HG02852 (cell line): ENCODE results near the gene CSPG4.
"Not testable (repeated sequence)": the region's sequence is repeated elsewhere in the genome, so short reads cannot be mapped to it uniquely, and the experiment has no call there.

Source experiments
- ATAC-seq: cut with Tn5 transposase; IDR thresholded peaks from one replicate; pipeline ENCODE4 v1.9.1; 2021; ENCODE audit warnings: mild to moderate bottlenecking, moderate library complexity; ENCODE audit not compliant: unreplicated experiment

The CSPG4 gene

DNA sequence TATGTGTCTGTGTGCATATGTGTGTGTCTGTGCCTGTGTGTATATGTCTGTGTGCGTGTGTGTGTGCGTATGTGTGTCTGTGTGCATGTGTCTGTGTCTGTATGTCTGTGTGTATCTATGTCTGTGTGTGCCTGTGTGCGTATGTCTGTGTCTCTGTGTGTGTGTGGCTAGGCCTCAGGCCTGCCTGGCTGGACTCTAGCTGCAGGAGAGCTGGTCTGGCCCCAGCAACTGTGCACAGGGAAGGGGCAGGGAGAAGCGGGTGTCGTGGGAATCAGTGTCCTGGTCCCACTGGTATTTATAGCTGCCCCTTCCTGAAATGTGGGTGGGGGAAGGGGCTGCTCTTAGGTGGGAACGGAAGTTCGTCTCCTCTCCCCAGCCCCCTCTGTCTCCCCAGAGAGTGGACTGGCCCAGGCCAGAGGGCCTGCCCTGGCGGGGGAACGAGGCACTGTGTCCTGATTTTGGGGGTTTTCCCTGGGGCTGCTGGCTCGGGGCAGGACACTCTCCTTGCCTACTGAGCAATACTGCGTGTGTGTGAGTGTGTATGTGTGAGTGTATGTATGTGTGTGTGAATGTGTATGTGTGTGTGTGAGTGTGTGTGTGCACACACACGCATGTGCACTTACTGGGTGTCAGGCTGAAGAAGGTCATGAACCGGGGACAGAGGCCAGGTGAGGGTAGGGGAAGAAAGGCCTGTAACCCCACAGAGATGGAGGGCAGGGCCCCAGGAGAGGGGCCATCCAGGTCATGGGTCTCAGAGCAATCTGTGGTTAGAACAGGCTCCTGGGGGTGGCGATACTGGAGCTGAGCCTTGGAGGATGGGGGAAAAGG, 6.6 kb downstream of the CSPG4 start:
- no peak for ATAC-seq

DNA sequence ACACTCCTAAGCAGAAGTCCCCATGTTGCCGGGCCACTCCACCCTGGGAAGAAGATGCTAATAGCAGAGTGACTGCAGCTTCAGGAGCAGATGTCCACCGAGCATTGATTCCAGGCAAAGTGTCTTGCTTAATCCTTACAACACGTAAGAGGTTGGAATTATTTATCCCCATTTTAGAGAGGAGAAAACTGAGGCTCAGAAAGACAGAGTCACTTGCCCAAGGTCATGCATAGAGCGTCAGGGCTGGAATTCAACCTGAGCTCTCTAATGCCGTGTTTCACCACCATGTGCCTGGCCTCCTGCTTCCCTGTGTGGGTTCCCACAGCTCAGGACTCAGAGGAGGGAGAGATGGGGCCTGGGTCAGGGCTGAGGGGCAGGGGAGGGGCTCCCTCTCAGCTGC, 7.3 kb downstream of the CSPG4 start:
- not testable (repeated sequence) for ATAC-seq

- no peak for ATAC-seq
Measured at GRCh38 chr15:75704618-75705017, 8.0 kb downstream of the CSPG4 start.

DNA sequence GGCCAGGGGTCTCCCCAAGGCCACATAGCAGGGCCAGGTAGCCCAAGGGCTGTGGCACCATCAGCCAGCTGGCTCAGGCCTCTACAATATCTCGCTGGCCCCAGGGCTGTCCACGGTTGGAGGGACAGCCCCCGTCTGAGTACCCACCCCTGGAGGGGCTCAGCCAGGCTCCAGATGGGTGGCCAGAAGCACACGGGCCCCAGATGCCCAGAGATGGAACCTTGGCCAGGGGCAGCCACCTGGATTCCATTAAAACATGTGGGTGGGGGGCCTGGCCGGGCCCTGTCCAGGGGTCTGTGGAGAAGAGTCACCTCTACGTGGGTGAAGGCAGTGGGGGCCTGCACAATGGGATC, 8.4 kb downstream of the CSPG4 start:
- no peak for ATAC-seq

GRCh38 chr15:75703440-75704262, 9.0 kb downstream of the CSPG4 start:
- ATAC-seq = not testable (repeated sequence)

- no peak for ATAC-seq
Measured at GRCh38 chr15:75702436-75702835, 10.2 kb downstream of the CSPG4 start.

DNA sequence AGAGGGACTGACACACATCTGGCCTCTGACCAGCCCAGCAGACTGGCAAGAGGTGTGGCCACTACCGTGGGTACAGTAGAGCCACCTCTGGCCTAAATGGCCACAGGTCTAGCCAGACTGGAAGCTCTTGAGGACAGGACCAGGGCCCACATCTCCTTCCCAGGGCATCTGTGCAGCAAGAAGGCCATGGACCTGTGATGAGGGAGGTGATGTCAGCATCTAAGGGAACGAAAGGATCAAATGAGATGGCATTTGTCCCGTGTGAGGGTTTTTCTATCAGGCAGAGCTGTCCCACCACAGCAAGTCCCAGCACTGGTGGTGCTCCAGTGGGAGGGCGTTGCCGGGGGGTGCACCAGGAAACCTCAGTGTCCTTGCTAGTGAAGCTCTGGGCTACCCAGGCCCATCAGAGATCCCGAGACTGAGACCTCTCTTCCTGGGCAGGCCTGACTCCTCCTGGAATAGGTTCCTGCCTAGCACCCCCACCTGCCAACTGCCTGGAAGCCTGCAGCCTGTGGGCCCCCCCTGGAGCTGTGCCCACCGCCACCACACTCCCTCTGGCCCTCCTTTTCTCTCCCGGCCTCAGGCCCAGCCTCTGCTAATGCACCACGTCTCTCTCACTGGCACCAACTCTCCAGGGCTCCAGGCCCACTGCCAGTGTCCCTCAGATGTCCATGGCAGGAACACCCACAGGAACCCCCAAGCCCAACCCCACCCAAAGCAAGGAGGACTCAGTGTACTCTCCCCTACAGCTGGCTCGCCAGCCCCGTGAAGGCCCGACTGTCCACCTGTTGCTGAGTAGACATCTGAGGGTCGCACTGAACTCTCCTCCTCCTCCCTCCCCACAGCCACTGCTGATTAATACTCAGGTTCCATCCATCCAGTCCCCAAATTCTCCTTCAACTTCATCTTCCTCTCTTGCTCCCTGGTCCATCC, 11.3 kb downstream of the CSPG4 start:
- not testable (repeated sequence) for ATAC-seq

DNA sequence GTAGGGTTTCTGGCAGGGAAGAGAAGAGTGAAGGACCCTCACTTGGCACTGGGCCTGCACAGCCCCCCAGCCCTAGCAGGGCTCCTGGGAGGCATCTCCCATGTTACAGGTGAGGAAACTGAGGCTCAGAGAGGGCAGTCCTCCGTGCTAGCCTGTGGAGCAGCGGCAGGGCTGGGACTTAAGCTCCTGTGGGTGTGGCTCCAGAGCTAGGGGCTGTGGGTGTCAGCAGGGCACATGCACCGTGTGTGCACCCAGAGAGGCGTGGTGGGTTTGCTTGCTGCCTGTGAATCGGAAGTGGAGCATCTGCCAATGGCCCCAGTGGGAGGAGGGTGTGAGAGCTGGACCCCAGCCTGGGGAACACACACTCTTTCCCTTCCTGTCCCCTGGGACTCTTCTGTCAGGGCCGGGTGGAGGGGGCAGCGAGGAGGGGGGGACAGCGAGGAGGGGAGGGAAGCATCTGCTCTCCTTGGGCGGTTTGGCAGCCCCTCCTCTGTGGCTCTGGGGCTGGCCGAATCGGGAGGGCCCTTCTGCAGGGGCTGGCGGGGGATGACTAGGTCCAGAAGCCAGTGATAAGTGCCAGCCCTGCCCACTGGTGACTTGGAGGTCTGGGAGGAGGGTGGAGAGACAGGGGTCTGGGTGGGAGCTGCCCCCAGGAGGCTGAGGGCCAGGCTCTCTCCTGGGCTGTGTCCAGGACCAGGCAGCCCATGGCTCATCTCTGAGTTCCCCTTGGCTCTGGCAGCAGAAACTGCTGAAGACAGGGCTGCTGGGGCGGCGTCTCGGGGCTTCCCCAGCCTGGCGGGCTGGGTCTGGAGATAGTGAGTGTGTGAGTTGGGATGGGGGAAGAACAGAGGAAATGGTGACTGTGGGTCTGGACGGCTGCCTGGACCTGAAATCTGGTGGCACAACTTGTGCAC, 12.4 kb downstream of the CSPG4 start:
- ATAC-seq = not testable (repeated sequence)

- ATAC-seq = not testable (repeated sequence)
Measured at GRCh38 chr15:75699517-75699916, 13.1 kb downstream of the CSPG4 start.

DNA sequence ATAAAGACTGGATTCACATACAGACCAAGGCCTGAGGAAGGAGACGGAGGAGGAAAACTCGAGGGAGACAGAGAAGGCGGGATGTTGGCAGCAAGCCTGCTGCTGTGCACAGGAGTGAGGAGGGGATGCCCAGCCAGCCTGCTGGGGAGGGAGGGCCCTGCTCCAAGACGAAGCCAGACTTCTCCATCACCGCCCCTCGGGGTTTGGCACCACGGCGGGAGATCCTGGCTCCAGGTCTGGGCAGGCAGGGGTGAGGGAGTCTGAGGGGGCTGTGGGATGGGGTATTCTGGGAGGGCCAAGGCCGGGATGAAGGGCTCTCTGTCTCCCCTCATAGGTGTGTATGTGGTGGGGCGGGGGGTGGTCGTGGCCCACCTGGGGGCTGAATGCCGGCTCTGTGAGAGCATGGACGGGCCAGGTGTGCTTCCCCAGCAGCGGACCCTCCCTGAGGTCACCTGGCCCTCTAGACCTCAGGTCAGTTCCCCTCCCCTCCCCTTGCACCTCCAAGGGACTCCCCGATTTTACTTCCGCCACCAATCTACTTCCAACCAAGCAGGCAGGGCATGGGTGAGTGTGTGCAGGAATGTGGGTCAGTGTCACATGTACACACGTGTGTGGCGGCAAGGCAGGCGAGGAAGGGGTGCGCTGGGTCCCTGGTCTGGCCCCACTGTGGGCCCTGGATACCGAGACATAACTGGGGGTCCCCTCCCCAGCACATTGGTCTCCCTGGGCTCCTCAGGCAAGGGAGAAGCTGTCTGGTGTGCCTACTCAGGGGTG, 14.5 kb downstream of the CSPG4 start:
- not testable (repeated sequence) for ATAC-seq

DNA sequence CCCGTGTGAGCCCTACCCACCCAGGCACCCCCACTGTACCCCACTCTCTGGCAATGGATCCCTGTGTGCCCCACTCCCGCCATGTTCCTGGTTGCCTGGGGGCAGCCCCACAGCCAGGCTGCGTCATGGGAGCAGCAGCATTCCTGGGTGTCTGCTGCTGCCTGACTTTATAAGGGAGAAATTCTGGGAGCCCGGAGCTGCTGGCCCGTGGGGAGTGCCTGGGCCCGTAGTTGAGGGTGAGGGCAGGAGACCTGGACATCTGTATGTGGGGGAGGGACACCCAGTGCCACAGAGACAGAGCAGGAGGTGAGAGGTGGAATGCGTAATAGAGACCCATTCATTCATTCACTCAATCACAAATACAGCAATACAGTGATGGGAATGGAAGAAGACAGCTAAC, 15.1 kb downstream of the CSPG4 start:
- ATAC-seq = no peak

DNA sequence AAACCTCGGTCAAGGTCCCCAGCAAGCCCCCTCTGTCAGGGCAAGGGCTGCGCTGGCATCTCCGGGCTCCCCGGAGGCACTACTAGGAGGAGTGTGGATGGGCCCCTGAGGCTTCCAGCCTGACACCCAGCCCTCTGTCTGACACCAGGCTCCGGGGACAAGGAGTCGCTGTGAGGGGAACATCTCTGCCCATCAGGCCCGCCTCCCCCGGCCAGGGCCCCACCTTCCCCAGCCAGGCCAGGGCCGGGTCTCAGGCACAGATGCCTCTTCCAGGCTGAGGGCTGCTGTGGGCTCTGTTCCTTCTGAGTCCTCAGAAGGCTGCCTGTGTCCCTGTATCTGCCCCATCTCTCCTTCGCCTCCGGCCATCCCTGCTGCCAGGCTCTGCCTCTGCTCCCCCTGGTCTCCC, 15.8 kb downstream of the CSPG4 start:
- no peak for ATAC-seq

DNA sequence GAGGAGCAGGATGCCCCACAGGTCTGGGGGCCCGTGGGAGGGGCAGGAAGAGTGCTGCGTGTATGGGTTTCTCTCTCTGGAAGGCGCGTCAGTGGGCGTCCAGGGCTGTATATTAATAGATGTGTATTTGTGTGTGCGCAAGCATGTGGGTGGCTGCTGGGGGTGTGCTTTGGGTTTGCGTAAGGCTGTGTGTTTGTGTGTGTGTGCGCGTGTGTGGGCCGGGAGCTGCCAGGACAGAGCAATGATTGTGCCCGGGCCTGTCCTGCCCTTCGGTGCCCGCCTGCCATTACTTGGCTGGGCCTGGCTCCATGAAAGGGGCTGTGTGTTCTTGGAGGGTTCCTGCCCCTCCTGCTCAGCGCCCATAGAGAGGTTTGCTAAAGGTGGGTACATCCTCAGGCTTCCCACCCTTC, 16.3 kb downstream of the CSPG4 start:
- ATAC-seq = no peak

- no peak for ATAC-seq
Measured at GRCh38 chr15:75695634-75696310, 16.9 kb downstream of the CSPG4 start.

GRCh38 chr15:75695220-75695619, 17.4 kb downstream of the CSPG4 start:
- ATAC-seq = no peak

DNA sequence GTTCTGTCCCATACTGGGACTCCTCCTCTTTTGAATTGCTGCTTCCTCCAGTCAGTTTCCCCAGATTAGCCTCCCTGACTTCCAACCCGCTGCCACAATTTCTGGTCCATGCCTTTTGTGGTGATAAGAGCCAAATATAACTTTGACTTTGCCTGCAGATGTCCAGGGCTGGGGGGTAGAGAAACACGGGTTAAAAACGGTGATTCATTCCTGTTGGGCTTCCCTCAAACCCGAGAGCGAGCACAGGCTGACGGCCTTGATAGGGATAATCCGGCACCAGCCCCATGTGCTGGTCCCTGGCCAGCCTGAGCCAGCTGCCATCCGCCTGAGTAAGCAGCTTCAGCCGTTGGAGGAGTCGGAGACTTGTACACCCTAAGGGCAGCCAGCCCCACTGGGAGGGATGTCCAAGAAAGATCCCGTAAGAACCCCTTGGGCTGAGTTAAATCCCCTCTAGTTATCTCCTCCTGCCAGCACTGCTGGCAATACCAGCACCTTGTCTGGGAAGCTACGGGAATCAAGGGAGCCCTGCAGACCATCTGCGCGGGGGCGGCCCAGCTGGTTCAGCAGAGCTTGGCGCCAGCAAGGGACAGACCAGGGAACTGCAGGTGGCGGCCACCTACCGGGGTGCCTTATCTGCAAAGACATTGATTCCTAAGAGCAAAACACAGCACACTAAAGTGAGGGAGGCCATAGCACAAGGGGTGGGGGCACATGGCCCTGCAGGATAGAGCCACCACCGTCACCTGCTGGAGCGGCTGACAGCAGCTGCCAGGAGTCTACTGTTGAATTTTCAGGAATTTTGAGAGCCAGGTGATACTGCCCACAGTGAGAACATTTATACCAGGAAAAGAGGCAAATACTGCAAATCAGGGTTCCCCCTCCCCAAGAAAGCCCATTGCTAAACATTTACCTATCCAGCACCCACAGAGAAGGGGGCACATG, 18.1 kb downstream of the CSPG4 start:
- ATAC-seq = no peak

GRCh38 chr15:75693501-75694240, 19.0 kb downstream of the CSPG4 start:
- no peak for ATAC-seq
